Hair follicle dermal papilla cell (primary cell): Measurements from ENCODE around the gene PIN1. TPM values are rescaled to one million over a fixed set of nuclear protein-coding genes. Genes with fewer than 3 reads are reported as not detected.

ENCODE experiments used
- small RNA-seq: library from RNA; depleted of rRNA; stranded (forward); fragments of <200 nt; gene quantifications from one replicate; pipeline ENCODE3, GENCODE V24; 2012
- total RNA-seq: library from RNA; depleted of rRNA; stranded (reverse); fragments of >200 nt; gene quantifications from 2 replicates; pipeline ENCODE4 v1.2.3, GENCODE V29; 2012

Gene PIN1
- 56.8 and 68.4 TPM in 2 replicates for total RNA-seq

GRCh38 chr19:9834726-9835506 is at the start of gene PIN1:
Gene PIN1, plus strand, starts transcription at chr19:9835318. Its CDS starts 27 bp downstream, at chr19:9835345.

GRCh38 chr19:9818734-9819595 is 16.2 kb upstream of the PIN1 start, which contains the start of gene FBXL12:
Gene FBXL12, minus strand, starts transcription at chr19:9819079. Its CDS starts 266 bp downstream, at chr19:9818813.

GRCh38 chr19:9827289-9828238 is 7.6 kb upstream of the PIN1 start, which contains the start of gene UBL5:
Gene UBL5, plus strand, starts transcription at chr19:9827918. Its CDS starts 420 bp downstream, at chr19:9828338.

Small RNA genes within 50 kb of the gene (small RNA-seq; reads per million reads assigned to genes)
- not detected for gene RF00156

Other genes with a start within 250 kb of the PIN1 start
- 37.0 and 51.0 TPM in 2 replicates for gene ZNF561, start 214.1 kb upstream of the PIN1 start, total RNA-seq
- gene ZNF562, start 160.2 kb upstream of the PIN1 start, total RNA-seq, result 41.2 and 43.7 TPM in 2 replicates
- gene ZNF846, start 66.6 kb upstream of the PIN1 start, total RNA-seq, result 12.3 and 15.3 TPM in 2 replicates
- gene FBXL12, start 16.2 kb upstream of the PIN1 start, total RNA-seq, result 25.7 and 36.7 TPM in 2 replicates
- 78.5 and 136 TPM in 2 replicates for gene UBL5, start 7.4 kb upstream of the PIN1 start, total RNA-seq
- 31.9 and 152 TPM in 2 replicates for gene OLFM2, start 101.2 kb downstream of the PIN1 start, total RNA-seq
- 37.6 and 67.5 TPM in 2 replicates for gene COL5A3, start 175.2 kb downstream of the PIN1 start, total RNA-seq
- not detected in 2 replicates for gene RDH8, start 178.2 kb downstream of the PIN1 start, total RNA-seq